NT2/D1 (cell line): ENCODE measurements around the gene LHFPL6.

Experiments
- SUZ12 ChIP-seq: IDR thresholded peaks from 2 replicates; pipeline ENCODE4 v1.6.1; 2011; ENCODE audit not compliant: insufficient read length, insufficient read depth; ENCODE audit errors: extremely low read depth
- YY1 ChIP-seq: IDR thresholded peaks from 2 replicates; pipeline ENCODE4 v1.6.1; 2011; ENCODE audit not compliant: insufficient read length, insufficient read depth
- ZNF274 ChIP-seq: IDR thresholded peaks from 2 replicates; pipeline ENCODE4 v1.6.1; 2011; ENCODE audit warnings: mild to moderate bottlenecking, low read depth, low read length

GRCh38 chr13:39585219-39585618 is 17.8 kb downstream of the LHFPL6 start:
- TF ChIP-seq ZNF274 = no peak
- no peak for TF ChIP-seq YY1
- no peak for TF ChIP-seq SUZ12
